PC-3 (cell line): ENCODE results near the gene GNAI2.
"Not testable (repeated sequence)": the region's sequence is repeated elsewhere in the genome, so short reads cannot be mapped to it uniquely, and the experiment has no call there.

Source experiments
- EZH2 ChIP-seq: fragments of 300-600 bp; sonication (generic); IDR thresholded peaks from one replicate; pipeline ENCODE4 v1.6.1; 2017; ENCODE audit warnings: antibody characterized with exemption, mild to moderate bottlenecking, low read length; ENCODE audit not compliant: unreplicated experiment
- EZH2phosphoT487 ChIP-seq: fragments of 300-600 bp; sonication (generic); IDR thresholded peaks from 2 replicates; pipeline ENCODE4 v1.6.1; 2018; ENCODE audit warnings: mild to moderate bottlenecking, antibody characterized with exemption, low read length, borderline replicate concordance
- TF ChIP-seq, protein P1 (sequence below): fragments of 300-600 bp; sonication (generic); conservative IDR thresholded peaks from 2 replicates; pipeline ENCODE4 v1.5.1; 2017; ENCODE audit warnings: antibody characterized with exemption, low read depth, mild to moderate bottlenecking, low read length

DNA sequence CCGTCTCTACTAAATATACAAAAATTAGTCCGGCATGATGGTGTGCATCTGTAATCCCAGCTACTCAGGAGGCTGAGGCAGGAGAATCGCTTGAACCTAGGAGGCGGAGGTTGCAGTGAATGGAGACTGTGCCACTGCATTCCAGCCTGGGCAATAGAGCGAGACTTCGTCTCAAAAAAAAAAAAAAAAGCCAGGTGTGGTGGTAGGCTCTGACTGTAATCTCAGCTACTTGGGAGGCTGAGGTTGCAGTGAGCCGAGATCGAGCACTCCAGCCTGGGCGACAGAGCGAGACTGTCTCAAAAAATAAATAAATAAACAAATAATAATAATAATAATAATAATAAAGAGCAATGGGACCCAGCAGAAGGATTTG lies 36.5 kb downstream of the GNAI2 start:
- TF ChIP-seq EZH2, EZH2phosphoT487: not testable (repeated sequence)
- TF ChIP-seq, protein P1, sequence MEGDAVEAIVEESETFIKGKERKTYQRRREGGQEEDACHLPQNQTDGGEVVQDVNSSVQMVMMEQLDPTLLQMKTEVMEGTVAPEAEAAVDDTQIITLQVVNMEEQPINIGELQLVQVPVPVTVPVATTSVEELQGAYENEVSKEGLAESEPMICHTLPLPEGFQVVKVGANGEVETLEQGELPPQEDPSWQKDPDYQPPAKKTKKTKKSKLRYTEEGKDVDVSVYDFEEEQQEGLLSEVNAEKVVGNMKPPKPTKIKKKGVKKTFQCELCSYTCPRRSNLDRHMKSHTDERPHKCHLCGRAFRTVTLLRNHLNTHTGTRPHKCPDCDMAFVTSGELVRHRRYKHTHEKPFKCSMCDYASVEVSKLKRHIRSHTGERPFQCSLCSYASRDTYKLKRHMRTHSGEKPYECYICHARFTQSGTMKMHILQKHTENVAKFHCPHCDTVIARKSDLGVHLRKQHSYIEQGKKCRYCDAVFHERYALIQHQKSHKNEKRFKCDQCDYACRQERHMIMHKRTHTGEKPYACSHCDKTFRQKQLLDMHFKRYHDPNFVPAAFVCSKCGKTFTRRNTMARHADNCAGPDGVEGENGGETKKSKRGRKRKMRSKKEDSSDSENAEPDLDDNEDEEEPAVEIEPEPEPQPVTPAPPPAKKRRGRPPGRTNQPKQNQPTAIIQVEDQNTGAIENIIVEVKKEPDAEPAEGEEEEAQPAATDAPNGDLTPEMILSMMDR: not testable (repeated sequence)
